SK-N-MC (cell line): ENCODE measurements around the gene SLC50A1.

Experiments used
- EZH2 ChIP-seq: fragments of 200-600 bp; sonication (generic); IDR thresholded peaks from one replicate; pipeline ENCODE4 v1.6.1; 2017; ENCODE audit warnings: antibody characterized with exemption
- POLR2AphosphoS5 ChIP-seq: IDR thresholded peaks from 2 replicates; pipeline ENCODE4 v1.6.1; 2012; ENCODE audit warnings: mild to moderate bottlenecking, low read depth, low read length, borderline replicate concordance

GRCh38 chr1:155092131-155092530 is 43.5 kb upstream of the SLC50A1 start:
- TF ChIP-seq POLR2AphosphoS5 (no peak), EZH2 (no peak)
